KOPT-K1 (cell line): ENCODE measurements around the gene RCBTB1.

Experiments used
- H3K27ac ChIP-seq: fragments of 200-600 bp; sonication (generic); 2 replicates; pipeline ENCODE4 v1.5.1; 2016; ENCODE audit warnings: antibody characterized with exemption, mild to moderate bottlenecking, low read depth, low read length; ENCODE audit not compliant: poor library complexity, severe bottlenecking
- H3K36me3 ChIP-seq: fragments of 200-600 bp; sonication (generic); 2 replicates; pipeline ENCODE4 v1.5.1; 2017; ENCODE audit warnings: antibody characterized with exemption, mild to moderate bottlenecking, low read length, moderate library complexity; ENCODE audit not compliant: insufficient read depth
- H3K9me3 ChIP-seq: fragments of 200-600 bp; sonication (generic); 2 replicates; pipeline ENCODE4 v1.5.1; 2017; ENCODE audit warnings: antibody characterized with exemption, low read length, mild to moderate bottlenecking; ENCODE audit not compliant: insufficient read depth, poor library complexity, severe bottlenecking

Gene RCBTB1

GRCh38 chr13:49488563-49488962 is 96.8 kb downstream of the RCBTB1 start:
- peaks cover 40% of the 10 kb centered on the region for H3K36me3 ChIP-seq
- H3K9me3 ChIP-seq = no peaks in the 10 kb centered on the region
- no peak overlapping the region for H3K27ac ChIP-seq
